Keratinocyte (primary cell): ENCODE results near the gene STIMATE. TPM values are rescaled to one million over a fixed set of nuclear protein-coding genes. Genes with fewer than 3 reads are reported as not detected.

Source experiments
- DNase-seq: peaks from one replicate; pipeline ENCODE4 v3.0.0-alpha.2; 2011; ENCODE audit warnings: low read depth, missing footprints, low spot score
- FAIRE-seq: peaks from 2 replicates; lab custom pipeline; 2011; peaks lifted over from hg19 to GRCh38; lab: Jason Lieb, UNC
- H2AFZ ChIP-seq: 2 replicates; pipeline ENCODE4 v1.6.0; 2012; ENCODE audit warnings: low read length, control low read depth, inconsistent platforms; ENCODE audit not compliant: control insufficient read depth
- H3K27ac ChIP-seq: 2 replicates; pipeline ENCODE4 v1.5.1; 2011; ENCODE audit warnings: low read length; ENCODE audit not compliant: control insufficient read depth, insufficient read depth
- H3K27me3 ChIP-seq: 3 replicates; pipeline ENCODE4 v1.6.0; 2011; ENCODE audit warnings: low read length; ENCODE audit not compliant: control insufficient read depth, insufficient read depth; ENCODE audit errors: extremely low read depth
- H3K36me3 ChIP-seq, 2 experiments: 2 replicates in 1 of 2; 3 replicates in 1 of 2; pipeline ENCODE4 v1.5.1; 2011; ENCODE audit warnings: low read length in 2 of 2, mild to moderate bottlenecking in 1 of 2; ENCODE audit not compliant: control insufficient read depth in 2 of 2, insufficient read depth in 2 of 2; ENCODE audit errors: extremely low read depth in 1 of 2
- H3K4me1 ChIP-seq: 3 replicates; pipeline ENCODE4 v1.5.1; 2011; ENCODE audit warnings: low read length; ENCODE audit not compliant: control insufficient read depth, insufficient read depth; ENCODE audit errors: extremely low read depth
- H3K4me2 ChIP-seq: 3 replicates; pipeline ENCODE4 v1.6.0; 2011; ENCODE audit warnings: low read depth, low read length; ENCODE audit not compliant: control insufficient read depth, insufficient read depth; ENCODE audit errors: extremely low read depth
- H3K4me3 ChIP-seq, 3 experiments: fragments of 200-600 bp in 1 of 3; sonication (generic) in 1 of 3; 2 replicates in 2 of 3; 3 replicates in 1 of 3; pipeline ENCODE4 v1.5.1; 2011 to 2016; ENCODE audit warnings: low read length in 3 of 3, mild to moderate bottlenecking in 3 of 3, control low read depth in 2 of 3, inconsistent platforms in 1 of 3, low read depth in 1 of 3, mixed read lengths in 1 of 3, mixed run types in 1 of 3, moderate library complexity in 1 of 3; ENCODE audit not compliant: control insufficient read depth in 2 of 3, insufficient read depth in 2 of 3; ENCODE audit errors: extremely low read depth in 1 of 3
- H3K79me2 ChIP-seq: 2 replicates; pipeline ENCODE4 v1.6.0; 2012; ENCODE audit warnings: low read length; ENCODE audit not compliant: control insufficient read depth, insufficient read depth
- H3K9ac ChIP-seq: 3 replicates; pipeline ENCODE4 v1.6.0; 2011; ENCODE audit warnings: low read length; ENCODE audit not compliant: control insufficient read depth, insufficient read depth; ENCODE audit errors: extremely low read depth
- H3K9me1 ChIP-seq: 3 replicates; pipeline ENCODE4 v1.6.0; 2011; ENCODE audit warnings: low read length; ENCODE audit not compliant: control insufficient read depth, insufficient read depth; ENCODE audit errors: extremely low read depth
- H3K9me3 ChIP-seq: 2 replicates; pipeline ENCODE4 v1.5.1; 2012; ENCODE audit warnings: low read depth, low read length; ENCODE audit not compliant: control insufficient read depth
- H4K20me1 ChIP-seq: 3 replicates; pipeline ENCODE4 v1.6.0; 2011; ENCODE audit warnings: low read length; ENCODE audit not compliant: control insufficient read depth, insufficient read depth; ENCODE audit errors: extremely low read depth
- EZH2 ChIP-seq: IDR thresholded peaks from one replicate; pipeline ENCODE4 v1.6.1; 2012; ENCODE audit warnings: inconsistent platforms, mild to moderate bottlenecking, low read length, moderate library complexity
- dilution Hi-C: fragments of 300-500 bp; cut with MboI; formaldehyde crosslinking; loops from one replicate; pipeline ENCODE4 v1.7.0; 2020; ENCODE audit warnings: low sequenced_read_pairs; ENCODE audit not compliant: extremely low pct_ligation_motif_present
- polyA plus RNA-seq, 5 experiments: library from polyadenylated mRNA; depleted of rRNA in 3 of 5; stranded (reverse) in 3 of 5; stranded (forward) in 1 of 5; unstranded in 1 of 5; fragments of >200 nt; gene quantifications; 1 replicate in 1 of 5; 2 replicates in 3 of 5; 3 replicates in 1 of 5; pipeline versions ENCODE4 v1.2.1 to v1.2.3, GENCODE V29; 2011 to 2012; ENCODE audit warnings: missing spikeins in 2 of 5, low read depth in 1 of 5, low replicate concordance in 1 of 5
- TF ChIP-seq, protein P1 (sequence below), 3 experiments: IDR thresholded peaks in 1 of 3; conservative IDR thresholded peaks in 1 of 3; optimal IDR thresholded peaks in 1 of 3; 2 replicates in 2 of 3; 3 replicates in 1 of 3; pipeline versions ENCODE3 to v1.5.1; 2011; ENCODE audit warnings: low read length in 3 of 3, mild to moderate bottlenecking in 3 of 3, moderate library complexity in 2 of 3, control low read depth in 1 of 3, inconsistent platforms in 1 of 3; ENCODE audit not compliant: insufficient read depth in 2 of 3; ENCODE audit errors: extremely low read depth in 1 of 3

Gene STIMATE
- polyA plus RNA-seq, 1 donor (not counting 4 experiments of a cell fraction or from before 2014, with no cell fraction given), result 8.2 TPM

DNA sequence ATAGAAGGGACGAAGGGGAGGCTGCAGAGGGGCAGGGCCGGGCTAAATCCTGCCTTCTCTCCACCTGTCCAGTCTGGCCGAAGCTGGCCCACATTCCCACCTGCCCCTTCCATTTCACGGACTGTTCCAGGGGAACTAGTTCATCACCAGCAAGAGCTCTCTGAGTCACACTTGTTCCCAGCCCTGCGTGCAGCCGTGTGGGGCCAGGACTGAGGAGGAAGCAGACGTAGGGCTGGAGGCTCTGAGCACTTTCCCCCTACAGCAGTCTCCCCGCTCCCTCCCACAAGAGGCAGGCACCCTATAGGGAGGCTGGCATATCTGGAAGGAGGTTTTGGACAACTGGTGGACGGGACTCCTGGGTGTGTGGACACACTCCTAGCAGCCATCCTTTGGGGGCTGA, 69.9 kb downstream of the STIMATE start:
- no peak for DNase-seq
- FAIRE-seq, result no peak
- Histone ChIP-seq H3K4me1 (peaks cover 16% of the 10 kb centered on the region), H3K27ac (no peak overlapping the region), H3K9me3 (no peaks in the 10 kb centered on the region), H3K27me3 (no peaks in the 10 kb centered on the region), H3K79me2 (no peaks in the 10 kb centered on the region), H3K9ac (no peak overlapping the region), H3K4me3 (no peak overlapping the region), H3K9me1 (no peaks in the 10 kb centered on the region), H3K4me2 (no peak overlapping the region), H4K20me1 (no peaks in the 10 kb centered on the region), H3K36me3 (no peaks in the 10 kb centered on the region), H2AFZ (no peak overlapping the region)
- TF ChIP-seq EZH2, result no peak
- TF ChIP-seq, protein P1, sequence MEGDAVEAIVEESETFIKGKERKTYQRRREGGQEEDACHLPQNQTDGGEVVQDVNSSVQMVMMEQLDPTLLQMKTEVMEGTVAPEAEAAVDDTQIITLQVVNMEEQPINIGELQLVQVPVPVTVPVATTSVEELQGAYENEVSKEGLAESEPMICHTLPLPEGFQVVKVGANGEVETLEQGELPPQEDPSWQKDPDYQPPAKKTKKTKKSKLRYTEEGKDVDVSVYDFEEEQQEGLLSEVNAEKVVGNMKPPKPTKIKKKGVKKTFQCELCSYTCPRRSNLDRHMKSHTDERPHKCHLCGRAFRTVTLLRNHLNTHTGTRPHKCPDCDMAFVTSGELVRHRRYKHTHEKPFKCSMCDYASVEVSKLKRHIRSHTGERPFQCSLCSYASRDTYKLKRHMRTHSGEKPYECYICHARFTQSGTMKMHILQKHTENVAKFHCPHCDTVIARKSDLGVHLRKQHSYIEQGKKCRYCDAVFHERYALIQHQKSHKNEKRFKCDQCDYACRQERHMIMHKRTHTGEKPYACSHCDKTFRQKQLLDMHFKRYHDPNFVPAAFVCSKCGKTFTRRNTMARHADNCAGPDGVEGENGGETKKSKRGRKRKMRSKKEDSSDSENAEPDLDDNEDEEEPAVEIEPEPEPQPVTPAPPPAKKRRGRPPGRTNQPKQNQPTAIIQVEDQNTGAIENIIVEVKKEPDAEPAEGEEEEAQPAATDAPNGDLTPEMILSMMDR (optimal IDR thresholded peaks at IDR 0.05 in 1 of 3, IDR thresholded peaks at IDR 0.05 in 1 of 3, conservative IDR thresholded peaks at IDR 0.05 in 1 of 3; ENCODE audit: extremely low read depth in 1 of 3, insufficient read depth in 2 of 3, low read length in 3 of 3), result no peak
- dilution Hi-C loops, result no loop called here

DNA sequence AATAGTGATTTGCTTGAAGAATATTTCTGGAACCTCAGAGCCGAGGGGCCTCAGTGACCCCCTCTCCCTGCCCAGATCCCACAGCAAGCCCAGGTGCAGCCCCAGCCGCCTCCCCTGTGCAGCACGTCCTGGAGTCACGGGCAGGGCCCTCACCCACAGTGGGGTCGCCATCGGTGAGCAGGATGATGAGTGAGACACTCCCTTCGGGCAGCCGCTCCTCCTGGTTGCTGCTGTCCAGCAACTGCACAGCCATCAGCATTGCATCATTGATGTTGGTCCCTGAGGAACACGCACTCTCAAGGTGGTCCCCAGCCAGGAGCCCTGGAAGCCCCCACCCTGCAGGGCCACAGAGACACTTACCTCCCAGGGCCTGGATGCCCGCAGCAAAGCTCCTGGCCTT, 73.3 kb downstream of the STIMATE start:
- Histone ChIP-seq H3K9ac (no peak overlapping the region), H4K20me1 (no peaks in the 10 kb centered on the region), H2AFZ (no peak overlapping the region), H3K9me1 (no peaks in the 10 kb centered on the region), H3K4me3 (no peak overlapping the region), H3K27ac (no peak overlapping the region), H3K27me3 (no peaks in the 10 kb centered on the region), H3K4me1 (no peaks in the 10 kb centered on the region), H3K36me3 (no peaks in the 10 kb centered on the region), H3K4me2 (no peak overlapping the region), H3K79me2 (no peaks in the 10 kb centered on the region), H3K9me3 (no peaks in the 10 kb centered on the region)
- TF ChIP-seq, protein P1 (optimal IDR thresholded peaks at IDR 0.05 in 1 of 3, IDR thresholded peaks at IDR 0.05 in 1 of 3, conservative IDR thresholded peaks at IDR 0.05 in 1 of 3; ENCODE audit: extremely low read depth in 1 of 3, insufficient read depth in 2 of 3, low read length in 3 of 3), result no peak
- no peak for TF ChIP-seq EZH2
- no peak for DNase-seq
- dilution Hi-C loops, result no loop called here
- FAIRE-seq, result no peak
